ENCODE data around the gene LRRC4C. TPM values are rescaled to one million over a fixed set of nuclear protein-coding genes. Genes with fewer than 3 reads are reported as not detected.
"Not testable (repeated sequence)": the region's sequence is repeated elsewhere in the genome, so short reads cannot be mapped to it uniquely, and the experiment has no call there.

LRRC4C gene
- total RNA-seq, 4 donors from 2014 or later: 1.5 to 2.8 (median 1.7) TPM

GRCh38 chr11:40924915-40925314 is 534.5 kb downstream of the LRRC4C start:
- Histone ChIP-seq H3K4me3 (no peak overlapping the region), H3K36me3 (no peaks in the 10 kb centered on the region), H3K9me3 (no peaks in the 10 kb centered on the region), H3K27ac (no peak overlapping the region), H3K27me3 (no peaks in the 10 kb centered on the region), H3K4me1 (no peaks in the 10 kb centered on the region)
- TF ChIP-seq CTCF (IDR thresholded peaks at IDR 0.05) (no peak), POLR2A (IDR thresholded peaks at IDR 0.05) (no peak), POLR2AphosphoS5 (IDR thresholded peaks at IDR 0.05) (no peak), EP300 (IDR thresholded peaks at IDR 0.05) (no peak)
- no peak for ATAC-seq
- WGBS, 2 donors (ENCODE audit: low coverage in 1 of 2): 72 to 83% methylated on average over 2 of the region's 2 CpGs

GRCh38 chr11:40921246-40921645 is 538.2 kb downstream of the LRRC4C start:
- Histone ChIP-seq H3K4me1 (no peaks in the 10 kb centered on the region), H3K4me3 (no peak overlapping the region), H3K27ac (no peak overlapping the region), H3K27me3 (no peaks in the 10 kb centered on the region), H3K9me3 (no peaks in the 10 kb centered on the region), H3K36me3 (no peaks in the 10 kb centered on the region)
- no peak for ATAC-seq
- TF ChIP-seq CTCF (IDR thresholded peaks at IDR 0.05): no peak
- TF ChIP-seq EP300 (IDR thresholded peaks at IDR 0.05): no peak
- no peak for TF ChIP-seq POLR2AphosphoS5 (IDR thresholded peaks at IDR 0.05)
- no peak for TF ChIP-seq POLR2A (IDR thresholded peaks at IDR 0.05)

DNA sequence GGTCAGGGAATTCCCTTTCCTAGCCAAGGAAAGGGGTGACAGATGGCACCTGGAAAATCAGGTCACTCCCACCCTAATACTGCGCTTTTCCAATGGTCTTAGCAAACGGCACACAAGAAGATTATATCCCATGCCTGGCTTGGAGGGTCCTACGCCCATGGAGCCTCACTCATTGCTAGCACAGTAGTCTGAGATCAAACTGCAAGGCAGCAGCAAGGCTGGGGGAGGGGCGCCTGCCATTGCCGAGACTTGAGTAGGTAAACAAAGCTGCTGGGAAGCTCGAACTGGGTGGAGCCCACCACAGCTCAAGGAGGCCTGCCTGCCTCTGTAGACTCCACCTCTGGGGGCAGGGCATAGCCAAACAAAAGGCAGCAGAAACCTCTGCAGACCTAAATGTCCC is 548.7 kb downstream of the LRRC4C start:
- not testable (repeated sequence) for H3K4me1 ChIP-seq, H3K27me3 ChIP-seq, ATAC-seq

DNA sequence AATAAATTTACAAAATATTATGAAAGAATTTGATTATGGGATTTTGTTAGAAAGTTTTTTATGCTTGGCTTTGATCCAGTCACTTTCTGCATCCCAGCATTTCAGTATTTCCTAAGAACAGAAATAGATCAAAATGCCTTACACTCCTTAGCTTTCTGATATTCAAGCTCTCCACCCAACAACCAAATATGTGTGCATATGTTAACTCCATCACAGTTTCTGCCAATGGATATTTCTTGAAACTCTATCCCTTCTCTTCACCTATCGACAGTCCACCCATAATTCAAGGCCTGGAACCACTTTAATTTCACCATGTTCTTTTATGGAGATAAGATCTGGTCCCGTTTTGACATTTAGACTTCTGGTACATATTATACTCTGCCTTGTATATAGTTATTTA is 565.0 kb downstream of the LRRC4C start:
- no peak for TF ChIP-seq POLR2A (IDR thresholded peaks at IDR 0.05)
- no peak for TF ChIP-seq POLR2AphosphoS5 (IDR thresholded peaks at IDR 0.05)
- TF ChIP-seq CTCF (IDR thresholded peaks at IDR 0.05): no peak
- no peaks in the 10 kb centered on the region for H3K27me3 ChIP-seq
- no peak overlapping the region for H3K4me3 ChIP-seq
- no peaks in the 10 kb centered on the region for H3K4me1 ChIP-seq
- no peaks in the 10 kb centered on the region for H3K36me3 ChIP-seq
- 74 to 88% methylated on average over 2 of the region's 2 CpGs for WGBS, 2 donors (ENCODE audit: low coverage in 1 of 2)
- no peak for ATAC-seq
- no peak overlapping the region for H3K27ac ChIP-seq
- no peaks in the 10 kb centered on the region for H3K9me3 ChIP-seq

More for the DNA sequence above, 548.7 kb downstream of the LRRC4C start:
- H3K4me3 ChIP-seq, H3K27ac ChIP-seq, H3K36me3 ChIP-seq: not testable (repeated sequence)
- WGBS, 2 donors (ENCODE audit: low coverage in 1 of 2): 67% methylated on average over 3 of the region's 6 CpGs; no CpG with 5 or more reads in 1 of the 2 donors
- H3K9me3 ChIP-seq: peaks cover 0 to 13% (median 0%) of the 10 kb centered on the region in 3 donors

GRCh38 chr11:40885250-40885954 is 574.0 kb downstream of the LRRC4C start:
- no peak overlapping the region for H3K4me3 ChIP-seq
- no peak for ATAC-seq
- WGBS, 2 donors (ENCODE audit: low coverage in 1 of 2): 63 to 74% methylated on average over 2 of the region's 2 CpGs
- no peaks in the 10 kb centered on the region for H3K4me1 ChIP-seq
- no peaks in the 10 kb centered on the region for H3K9me3 ChIP-seq
- no peak overlapping the region for H3K27ac ChIP-seq
- H3K36me3 ChIP-seq: no peaks in the 10 kb centered on the region
- no peaks in the 10 kb centered on the region for H3K27me3 ChIP-seq
- TF ChIP-seq CTCF (IDR thresholded peaks at IDR 0.05) (no peak), POLR2A (IDR thresholded peaks at IDR 0.05) (no peak), EP300 (IDR thresholded peaks at IDR 0.05) (no peak), POLR2AphosphoS5 (IDR thresholded peaks at IDR 0.05) (no peak)

Data from gastroesophageal sphincter (tissue), 4 donors.